Measurements from ENCODE around the gene CAB39.

DNA sequence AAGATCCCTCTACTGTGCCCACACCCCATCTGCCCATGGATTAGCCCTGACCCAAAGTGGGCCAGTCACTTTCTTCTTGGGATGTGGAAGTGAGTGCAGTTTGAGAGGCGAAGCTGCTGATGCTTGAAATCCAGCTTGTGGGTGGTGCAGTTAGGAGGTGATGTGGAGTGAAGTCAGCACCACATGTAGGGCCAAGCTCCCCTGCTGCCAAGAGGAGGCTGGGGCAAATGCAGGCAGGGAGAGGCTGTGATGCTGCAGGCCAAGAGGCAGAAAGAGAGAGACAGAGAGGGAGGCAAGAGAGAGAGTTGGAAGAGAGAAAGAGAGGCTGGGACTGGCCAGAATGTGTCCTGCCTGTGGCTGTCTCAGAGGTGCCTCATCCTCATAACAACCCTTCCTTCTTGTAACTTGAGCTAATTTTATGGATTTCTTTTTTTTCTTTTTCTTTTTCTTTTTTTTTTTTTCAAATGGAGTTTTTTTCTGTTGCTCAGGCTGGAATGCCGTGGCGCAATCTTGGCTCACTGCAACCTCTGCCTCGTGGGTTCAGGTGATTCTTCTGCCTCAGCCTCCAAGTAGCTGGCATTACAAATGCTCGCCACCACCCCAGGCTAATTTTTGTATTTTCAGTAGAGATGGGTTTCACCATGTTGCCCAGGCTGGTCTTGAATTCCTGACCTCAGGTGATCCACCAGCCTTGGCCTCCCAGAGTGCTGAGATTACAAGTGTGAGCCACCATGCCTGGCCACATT lies 35.3 kb upstream of the CAB39 start:
- TF ChIP-seq, protein P1, sequence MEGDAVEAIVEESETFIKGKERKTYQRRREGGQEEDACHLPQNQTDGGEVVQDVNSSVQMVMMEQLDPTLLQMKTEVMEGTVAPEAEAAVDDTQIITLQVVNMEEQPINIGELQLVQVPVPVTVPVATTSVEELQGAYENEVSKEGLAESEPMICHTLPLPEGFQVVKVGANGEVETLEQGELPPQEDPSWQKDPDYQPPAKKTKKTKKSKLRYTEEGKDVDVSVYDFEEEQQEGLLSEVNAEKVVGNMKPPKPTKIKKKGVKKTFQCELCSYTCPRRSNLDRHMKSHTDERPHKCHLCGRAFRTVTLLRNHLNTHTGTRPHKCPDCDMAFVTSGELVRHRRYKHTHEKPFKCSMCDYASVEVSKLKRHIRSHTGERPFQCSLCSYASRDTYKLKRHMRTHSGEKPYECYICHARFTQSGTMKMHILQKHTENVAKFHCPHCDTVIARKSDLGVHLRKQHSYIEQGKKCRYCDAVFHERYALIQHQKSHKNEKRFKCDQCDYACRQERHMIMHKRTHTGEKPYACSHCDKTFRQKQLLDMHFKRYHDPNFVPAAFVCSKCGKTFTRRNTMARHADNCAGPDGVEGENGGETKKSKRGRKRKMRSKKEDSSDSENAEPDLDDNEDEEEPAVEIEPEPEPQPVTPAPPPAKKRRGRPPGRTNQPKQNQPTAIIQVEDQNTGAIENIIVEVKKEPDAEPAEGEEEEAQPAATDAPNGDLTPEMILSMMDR (IDR thresholded peaks at IDR 0.05) = no peak
- TF ChIP-seq POLR2A (IDR thresholded peaks at IDR 0.05) = no peak
